Natural killer cell treated with Interleukin-12 subunit alpha and Interleukin-12 subunit beta and Interleukin-15 and Interleukin-18, amount 100 ng/mL, for 72 hours (primary cell): ENCODE measurements around the gene ITM2C. TPM values are rescaled to one million over a fixed set of nuclear protein-coding genes. Genes with fewer than 3 reads are reported as not detected.

Source experiments
- ATAC-seq, 2 donors: fragments of 150-1000 bp; cut with Tn5 transposase in 1 of 2; sonication (Bioruptor Pico), chemical (Tn5 transposase) in 1 of 2; 2 replicates each; pipeline ENCODE4 v1.10.0; 2021
- DNase-seq: peaks from one replicate; pipeline ENCODE4 v3.0.0; 2022; ENCODE audit warnings: low spot score
- H3K27ac Mint-ChIP-seq, 2 donors: 1 replicate in 1 of 2; 2 replicates in 1 of 2; pipeline ENCODE4 v1.8.0; 2022; ENCODE audit warnings: mixed read lengths in 2 of 2, mild to moderate bottlenecking in 1 of 2, moderate library complexity in 1 of 2
- H3K27me3 Mint-ChIP-seq, 2 donors: 1 replicate in 1 of 2; 2 replicates in 1 of 2; pipeline ENCODE4 v1.8.0; 2022; ENCODE audit warnings: mixed read lengths in 2 of 2
- H3K36me3 Mint-ChIP-seq: one replicate; pipeline ENCODE4 v1.8.0; 2022; ENCODE audit warnings: mixed read lengths
- H3K4me1 Mint-ChIP-seq, 2 donors: 1 replicate in 1 of 2; 2 replicates in 1 of 2; pipeline ENCODE4 v1.8.0; 2022; ENCODE audit warnings: low read depth in 2 of 2, mixed read lengths in 2 of 2, mild to moderate bottlenecking in 1 of 2
- H3K4me3 Mint-ChIP-seq: one replicate; pipeline ENCODE4 v1.8.0; 2022; ENCODE audit warnings: mixed read lengths
- H3K9me3 Mint-ChIP-seq: 2 replicates; pipeline ENCODE4 v1.8.0; 2022; ENCODE audit warnings: mixed read lengths
- total RNA-seq, 2 donors: library from RNA; stranded (reverse); gene quantifications; one replicate each; pipeline ENCODE4 v1.2.3, GENCODE V29; 2022

Gene ITM2C
- total RNA-seq, 2 donors from 2014 or later = 2.7 to 21.7 TPM

GRCh38 chr2:230895536-230896345 lies 31.0 kb downstream of the ITM2C start:
- peak; percentile 41 for DNase-seq
- Mint-ChIP-seq H3K27ac (no peak overlapping the region), H3K4me3 (no peak overlapping the region), H3K4me1 (peaks cover 9% of the 10 kb centered on the region in 2 donors), H3K27me3 (peaks cover 54 to 63% of the 10 kb centered on the region in 2 donors), H3K9me3 (no peaks in the 10 kb centered on the region), H3K36me3 (no peaks in the 10 kb centered on the region)
- ATAC-seq = peak in 1 of 2 donors; percentile 33

- Mint-ChIP-seq H3K27me3 (peaks cover 55 to 70% of the 10 kb centered on the region in 2 donors), H3K4me3 (no peak overlapping the region), H3K36me3 (no peaks in the 10 kb centered on the region), H3K27ac (peak overlapping the region in 1 of 2 donors; percentile 49), H3K9me3 (no peaks in the 10 kb centered on the region), H3K4me1 (peaks cover 9% of the 10 kb centered on the region in 2 donors)
- no peak for ATAC-seq
- DNase-seq = peak; percentile 34
Measured at GRCh38 chr2:230896346-230897115, 31.8 kb downstream of the ITM2C start.

DNA sequence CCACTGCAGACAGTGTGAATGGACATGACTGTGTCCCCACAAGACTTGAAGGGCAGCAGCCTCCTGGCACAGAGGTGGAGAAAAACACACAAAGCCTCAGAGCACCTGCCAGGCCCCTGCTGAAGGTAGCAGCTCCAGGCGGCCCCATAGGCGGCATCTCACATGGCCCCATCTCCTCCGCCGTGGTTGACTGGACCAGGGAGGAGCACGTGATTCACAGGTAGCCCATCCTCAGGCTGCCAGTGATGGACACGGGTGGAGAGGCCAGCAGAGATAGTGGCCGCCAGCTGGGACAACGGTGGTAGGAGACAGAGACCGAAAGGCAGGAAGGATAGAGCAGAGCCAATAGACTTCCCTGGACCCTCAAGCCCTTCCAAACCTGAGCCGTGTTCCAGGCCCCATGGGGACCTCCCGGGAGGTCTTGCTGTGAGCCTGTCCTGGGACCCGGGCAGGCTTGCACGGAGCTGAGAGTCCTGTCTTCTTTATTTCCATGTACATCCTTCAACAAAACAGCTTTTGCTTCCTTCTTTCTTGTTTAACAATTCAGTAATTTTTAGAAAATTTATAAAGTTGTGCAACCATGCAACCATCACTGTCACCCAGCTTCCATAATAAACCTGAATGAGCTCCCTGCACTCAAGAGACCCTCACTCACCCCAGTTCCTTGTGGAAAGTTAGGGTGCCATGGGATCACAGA lies 33.4 kb downstream of the ITM2C start:
- Mint-ChIP-seq H3K4me1 (peaks cover 9 to 12% of the 10 kb centered on the region in 2 donors), H3K27ac (no peak overlapping the region), H3K9me3 (no peaks in the 10 kb centered on the region), H3K27me3 (peaks cover 49 to 62% of the 10 kb centered on the region in 2 donors), H3K36me3 (no peaks in the 10 kb centered on the region), H3K4me3 (no peak overlapping the region)
- ATAC-seq (no peak), DNase-seq (no peak)

- Mint-ChIP-seq H3K27me3 (peaks cover 52 to 66% of the 10 kb centered on the region in 2 donors), H3K4me1 (peaks cover 9 to 12% of the 10 kb centered on the region in 2 donors), H3K9me3 (no peaks in the 10 kb centered on the region), H3K27ac (no peak overlapping the region), H3K36me3 (no peaks in the 10 kb centered on the region), H3K4me3 (no peak overlapping the region)
- DNase-seq (peak; percentile 25), ATAC-seq (no peak)
Measured at GRCh38 chr2:230898713-230899091, 34.0 kb downstream of the ITM2C start.

DNA sequence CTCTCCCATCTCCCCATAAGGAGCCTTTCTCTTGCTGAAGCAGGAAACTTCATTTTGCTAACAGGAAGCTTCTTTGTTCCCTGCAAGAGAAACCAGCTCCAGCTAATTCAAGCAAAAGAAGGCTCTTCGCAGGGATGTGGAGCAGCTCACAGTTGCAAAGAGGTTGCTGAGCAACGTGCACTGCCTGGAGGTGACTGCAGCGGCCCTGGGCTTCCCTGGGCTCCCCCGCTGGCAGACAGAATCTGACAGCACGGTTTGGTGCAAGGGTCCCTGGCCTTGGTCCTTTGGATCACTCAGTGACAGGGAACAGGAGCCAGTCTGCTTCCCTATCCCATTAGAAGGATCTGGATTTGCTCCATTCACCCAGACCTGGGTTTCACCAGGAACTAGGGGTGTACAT lies 34.5 kb downstream of the ITM2C start:
- no peak overlapping the region for H3K27ac Mint-ChIP-seq
- no peak overlapping the region for H3K4me3 Mint-ChIP-seq
- H3K9me3 Mint-ChIP-seq = no peaks in the 10 kb centered on the region
- ATAC-seq = no peak
- DNase-seq = no peak
- peaks cover 5 to 11% of the 10 kb centered on the region in 2 donors for H3K4me1 Mint-ChIP-seq
- no peaks in the 10 kb centered on the region for H3K36me3 Mint-ChIP-seq
- H3K27me3 Mint-ChIP-seq = peaks cover 55 to 67% of the 10 kb centered on the region in 2 donors

- peaks cover 52 to 62% of the 10 kb centered on the region in 2 donors for H3K27me3 Mint-ChIP-seq
- H3K27ac Mint-ChIP-seq = peak overlapping the region in 1 of 2 donors; percentile 4
- no peaks in the 10 kb centered on the region for H3K36me3 Mint-ChIP-seq
- DNase-seq = no peak
- peaks cover under 1 to 6% of the 10 kb centered on the region in 2 donors for H3K4me1 Mint-ChIP-seq
- peak in 1 of 2 donors; percentile 44 for ATAC-seq
- no peaks in the 10 kb centered on the region for H3K9me3 Mint-ChIP-seq
- no peak overlapping the region for H3K4me3 Mint-ChIP-seq
Measured at GRCh38 chr2:230899786-230900185, 35.0 kb downstream of the ITM2C start.

GRCh38 chr2:230900336-230900995 lies 35.7 kb downstream of the ITM2C start:
- Mint-ChIP-seq H3K36me3 (no peaks in the 10 kb centered on the region), H3K9me3 (no peaks in the 10 kb centered on the region), H3K27me3 (peaks cover 52 to 60% of the 10 kb centered on the region in 2 donors), H3K4me1 (peaks cover 3 to 6% of the 10 kb centered on the region in 2 donors), H3K4me3 (no peak overlapping the region), H3K27ac (peak overlapping the region in 1 of 2 donors; percentile 4)
- no peak for DNase-seq
- no peak for ATAC-seq

GRCh38 chr2:230901006-230901405 lies 36.3 kb downstream of the ITM2C start:
- Mint-ChIP-seq H3K9me3 (no peaks in the 10 kb centered on the region), H3K4me3 (no peak overlapping the region), H3K4me1 (peaks cover 9 to 10% of the 10 kb centered on the region in 2 donors), H3K27ac (peak overlapping the region in 1 of 2 donors; percentile 40), H3K27me3 (peaks cover 54 to 60% of the 10 kb centered on the region in 2 donors), H3K36me3 (no peaks in the 10 kb centered on the region)
- ATAC-seq = no peak
- DNase-seq = peak; percentile 55

DNA sequence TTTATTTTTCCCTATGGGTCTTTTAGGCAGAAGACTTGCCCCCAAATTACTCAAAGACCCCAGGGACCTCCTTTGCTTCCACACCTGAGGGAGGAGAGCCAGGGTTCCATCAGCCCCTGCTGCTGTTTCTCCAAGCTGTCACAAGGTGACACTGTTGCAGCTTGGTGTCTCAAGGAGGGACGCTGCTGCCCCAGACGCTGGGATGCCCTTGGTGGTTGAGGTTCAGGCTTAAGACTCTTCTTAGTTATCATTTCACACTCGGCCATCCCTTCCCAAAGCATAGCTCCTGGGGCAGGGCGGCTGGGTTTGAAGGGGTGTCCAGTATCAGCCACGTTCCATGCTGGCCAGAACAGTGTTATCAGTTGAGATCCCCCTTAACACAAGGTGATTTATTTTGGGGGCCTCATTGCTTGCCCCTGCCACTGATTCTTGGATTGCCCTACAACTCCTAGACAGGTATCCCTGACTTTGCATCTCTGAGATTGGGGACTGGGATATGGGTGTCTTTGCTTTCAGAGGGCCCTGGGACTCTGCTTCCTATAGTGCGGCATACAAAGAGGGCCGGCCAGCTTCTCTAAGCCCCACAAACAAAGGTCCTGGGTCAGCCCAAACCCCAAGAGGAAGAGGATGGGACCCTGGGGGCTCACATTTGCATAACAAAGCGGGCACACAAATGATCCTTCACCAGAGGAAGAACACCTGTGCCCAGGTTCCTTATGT lies 37.6 kb downstream of the ITM2C start:
- no peak for DNase-seq
- no peaks in the 10 kb centered on the region for H3K36me3 Mint-ChIP-seq
- H3K27me3 Mint-ChIP-seq = peaks cover 48% of the 10 kb centered on the region in 2 donors
- ATAC-seq = peak; percentile 78 to 81
- no peaks in the 10 kb centered on the region for H3K9me3 Mint-ChIP-seq
- no peak overlapping the region for H3K4me3 Mint-ChIP-seq
- peaks cover 13 to 14% of the 10 kb centered on the region in 2 donors for H3K4me1 Mint-ChIP-seq
- H3K27ac Mint-ChIP-seq = peak overlapping the region in 1 of 2 donors; percentile 11

- Mint-ChIP-seq H3K4me3 (no peak overlapping the region), H3K4me1 (peaks cover 13 to 18% of the 10 kb centered on the region in 2 donors), H3K9me3 (no peaks in the 10 kb centered on the region), H3K36me3 (no peaks in the 10 kb centered on the region), H3K27me3 (peaks cover 40 to 49% of the 10 kb centered on the region in 2 donors), H3K27ac (peak overlapping the region in 1 of 2 donors; percentile 11)
- ATAC-seq (no peak), DNase-seq (no peak)
Measured at GRCh38 chr2:230903231-230904150, 38.7 kb downstream of the ITM2C start.

GRCh38 chr2:230904856-230905447 lies 40.2 kb downstream of the ITM2C start:
- Mint-ChIP-seq H3K27me3 (peaks cover 47 to 54% of the 10 kb centered on the region in 2 donors), H3K4me1 (peaks cover 11 to 21% of the 10 kb centered on the region in 2 donors), H3K27ac (peak overlapping the region in 1 of 2 donors; percentile 35), H3K9me3 (no peaks in the 10 kb centered on the region), H3K36me3 (no peaks in the 10 kb centered on the region), H3K4me3 (no peak overlapping the region)
- ATAC-seq = no peak
- no peak for DNase-seq
